ENCODE data around the gene ASNSD1. TPM values are rescaled to one million over a fixed set of nuclear protein-coding genes. Genes with fewer than 3 reads are reported as not detected.
"Not testable (repeated sequence)": the region's sequence is repeated elsewhere in the genome, so short reads cannot be mapped to it uniquely, and the experiment has no call there.

Gene ASNSD1
- total RNA-seq, 4 donors from 2014 or later, result 40.3 to 76.1 (median 52.9) TPM

DNA sequence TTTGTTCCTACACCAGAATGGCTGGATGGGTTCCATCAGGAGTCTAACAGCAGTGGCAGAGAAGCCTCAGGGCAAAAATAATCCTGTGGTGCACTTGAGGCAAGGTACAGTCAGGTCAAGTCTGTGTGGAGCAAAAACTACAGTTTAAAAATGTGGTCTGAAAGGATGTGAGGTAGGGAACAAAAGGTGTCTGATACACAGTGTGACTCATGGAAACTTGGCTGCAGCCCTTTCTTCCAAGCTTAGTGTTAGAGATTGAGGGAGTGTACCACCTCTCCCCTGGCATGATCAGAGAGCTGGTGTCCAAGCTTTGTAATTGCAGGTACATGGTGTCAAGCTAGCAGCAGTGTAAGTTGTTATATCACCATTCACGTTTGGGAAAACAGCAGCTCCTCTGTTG lies 22.1 kb downstream of the ASNSD1 start:
- H3K27me3 ChIP-seq, result no peaks in the 10 kb centered on the region
- H3K4me1 ChIP-seq, result peaks cover 0 to 24% (median 7%) of the 10 kb centered on the region in 3 donors
- no peak overlapping the region for H3K4me3 ChIP-seq
- 50 to 71% methylated on average over 1 of the region's 1 CpG for WGBS, 2 donors (ENCODE audit: low coverage in 1 of 2)
- H3K9me3 ChIP-seq, result no peaks in the 10 kb centered on the region
- H3K27ac ChIP-seq, result no peak overlapping the region
- TF ChIP-seq EP300 (IDR thresholded peaks at IDR 0.05), result no peak
- TF ChIP-seq POLR2AphosphoS5 (IDR thresholded peaks at IDR 0.05), result no peak
- TF ChIP-seq POLR2A (IDR thresholded peaks at IDR 0.05), result no peak
- no peak for ATAC-seq
- no peaks in the 10 kb centered on the region for H3K36me3 ChIP-seq

DNA sequence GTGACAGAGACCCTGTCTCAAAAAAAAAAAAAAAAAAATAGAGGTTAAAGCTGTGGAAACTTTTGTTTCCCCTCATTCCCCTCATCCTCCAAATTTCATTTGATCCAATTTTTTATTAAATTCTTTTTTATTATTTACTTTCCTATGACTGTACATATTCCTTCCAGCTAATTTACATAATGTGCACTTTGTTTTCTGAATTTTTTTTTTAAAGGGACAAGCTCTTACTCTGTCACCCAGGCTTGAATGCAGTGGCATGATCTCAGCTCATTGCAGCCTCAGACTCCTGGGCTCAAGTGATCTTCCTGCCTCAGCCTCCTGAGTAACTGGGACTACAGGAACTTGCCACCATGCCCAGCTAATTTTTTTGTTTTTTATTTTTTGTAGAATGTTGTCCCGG lies 23.6 kb downstream of the ASNSD1 start:
- no peaks in the 10 kb centered on the region for H3K36me3 ChIP-seq
- H3K4me3 ChIP-seq, result no peak overlapping the region
- TF ChIP-seq POLR2AphosphoS5 (IDR thresholded peaks at IDR 0.05) (no peak), POLR2A (IDR thresholded peaks at IDR 0.05) (no peak), EP300 (IDR thresholded peaks at IDR 0.05) (no peak)
- H3K9me3 ChIP-seq, result no peaks in the 10 kb centered on the region
- H3K4me1 ChIP-seq, result peaks cover 0 to 24% (median 7%) of the 10 kb centered on the region in 3 donors
- no peaks in the 10 kb centered on the region for H3K27me3 ChIP-seq
- no peak for ATAC-seq
- WGBS, 2 donors (ENCODE audit: low coverage in 1 of 2), result 22% methylated on average over 1 of the region's 1 CpG; no CpG with 5 or more reads in 1 of the 2 donors
- no peak overlapping the region for H3K27ac ChIP-seq

DNA sequence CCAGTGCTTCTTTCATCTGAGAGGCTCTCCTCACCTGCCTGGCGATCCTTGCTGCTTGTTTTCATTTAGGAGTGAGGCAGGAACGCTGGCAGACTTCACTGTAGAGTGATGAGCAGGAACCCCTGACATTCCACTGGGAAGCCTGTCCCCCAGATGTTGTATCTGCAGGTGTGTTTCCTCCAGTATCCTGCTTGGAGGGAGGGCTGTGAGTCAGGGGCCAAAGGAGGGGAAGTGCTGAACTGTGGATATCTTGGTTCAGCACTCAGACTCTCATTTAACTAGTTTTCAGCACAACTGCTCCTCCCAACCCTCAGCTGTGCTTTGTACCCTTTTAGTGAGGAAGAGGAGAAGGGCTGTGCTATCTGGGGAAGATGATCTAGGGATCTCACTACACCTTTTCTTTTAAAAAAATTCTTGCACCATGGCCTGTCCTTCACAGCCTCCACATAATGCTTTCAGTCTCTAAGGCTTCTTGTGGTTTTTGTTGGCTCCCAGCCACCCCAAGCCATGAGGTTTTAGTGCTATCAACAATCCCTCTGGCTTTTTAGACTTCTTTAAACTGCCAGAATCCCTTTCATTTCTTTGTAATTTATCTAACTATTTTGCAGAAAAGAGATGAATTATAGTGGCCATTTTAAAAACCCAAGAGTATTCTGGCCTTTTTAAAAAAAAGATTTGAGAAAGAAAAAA lies 24.4 kb downstream of the ASNSD1 start:
- Histone ChIP-seq H3K27me3 (no peaks in the 10 kb centered on the region), H3K4me3 (no peak overlapping the region), H3K4me1 (peaks cover 0 to 24% (median 7%) of the 10 kb centered on the region in 3 donors), H3K27ac (no peak overlapping the region), H3K9me3 (no peaks in the 10 kb centered on the region), H3K36me3 (peaks cover 0 to 4% of the 10 kb centered on the region in 2 donors)
- no peak for ATAC-seq
- no peak for TF ChIP-seq EP300 (IDR thresholded peaks at IDR 0.05)
- no peak for TF ChIP-seq POLR2AphosphoS5 (IDR thresholded peaks at IDR 0.05)
- WGBS, 2 donors (ENCODE audit: low coverage in 1 of 2), result 86% methylated on average over 2 of the region's 2 CpGs; no CpG with 5 or more reads in 1 of the 2 donors

GRCh38 chr2:189687796-189688195 lies 26.5 kb downstream of the ASNSD1 start:
- H3K4me3 ChIP-seq, H3K9me3 ChIP-seq, H3K27ac ChIP-seq, H3K27me3 ChIP-seq, ATAC-seq: not testable (repeated sequence)
- peaks cover 0 to 12% (median 7%) of the 10 kb centered on the region in 3 donors for H3K4me1 ChIP-seq
- WGBS, 2 donors (ENCODE audit: low coverage in 1 of 2), result 94 to 100% methylated on average over 1 of the region's 1 CpG
- H3K36me3 ChIP-seq, result peaks cover 0 to 25% of the 10 kb centered on the region in 2 donors

DNA sequence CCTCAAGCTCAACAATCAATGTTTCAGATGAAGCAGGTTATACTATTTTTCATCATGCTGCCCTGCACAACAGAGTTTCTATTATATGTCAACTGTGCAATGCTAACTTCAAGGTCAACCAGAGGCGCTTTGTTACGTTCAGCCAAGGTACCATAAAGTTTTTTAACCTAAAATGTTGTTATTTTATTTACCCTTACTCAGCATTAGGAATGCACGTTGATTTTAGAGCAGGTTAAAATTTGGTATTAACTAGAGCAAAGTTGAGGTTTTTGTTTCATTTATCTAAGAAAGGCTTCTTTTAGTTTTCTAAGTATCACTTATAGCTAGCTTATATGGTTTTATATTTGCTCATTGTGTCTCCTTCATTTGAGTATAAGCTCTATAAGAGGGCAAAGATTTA lies 35.0 kb downstream of the ASNSD1 start:
- Histone ChIP-seq H3K4me1 (peaks cover 0 to 11% (median 2%) of the 10 kb centered on the region in 3 donors), H3K9me3 (no peaks in the 10 kb centered on the region), H3K27me3 (no peaks in the 10 kb centered on the region), H3K27ac (no peak overlapping the region), H3K36me3 (peaks cover 0 to 36% of the 10 kb centered on the region in 2 donors), H3K4me3 (no peak overlapping the region)
- WGBS, 2 donors (ENCODE audit: low coverage in 1 of 2), result 82 to 87% methylated on average over 3 of the region's 3 CpGs
- TF ChIP-seq EP300 (IDR thresholded peaks at IDR 0.05), result no peak
- no peak for TF ChIP-seq CTCF (IDR thresholded peaks at IDR 0.05)
- no peak for TF ChIP-seq POLR2AphosphoS5 (IDR thresholded peaks at IDR 0.05)
- no peak for TF ChIP-seq POLR2A (IDR thresholded peaks at IDR 0.05)
- no peak for ATAC-seq

GRCh38 chr2:189698020-189698887 lies 37.0 kb downstream of the ASNSD1 start:
- peaks cover 0 to 18% of the 10 kb centered on the region in 2 donors for H3K36me3 ChIP-seq
- TF ChIP-seq CTCF (IDR thresholded peaks at IDR 0.05), result peak; percentile 60 to 70 (median 60)
- no peak for TF ChIP-seq POLR2A (IDR thresholded peaks at IDR 0.05)
- WGBS, 2 donors (ENCODE audit: low coverage in 1 of 2), result 30 to 31% methylated on average over 6 of the region's 6 CpGs
- no peak overlapping the region for H3K4me3 ChIP-seq
- H3K27me3 ChIP-seq, result no peaks in the 10 kb centered on the region
- peaks cover 0 to 11% (median 2%) of the 10 kb centered on the region in 3 donors for H3K4me1 ChIP-seq
- no peaks in the 10 kb centered on the region for H3K9me3 ChIP-seq
- no peak overlapping the region for H3K27ac ChIP-seq
- peak; percentile 43 for ATAC-seq

Measured in gastroesophageal sphincter (tissue), 4 donors.